ENCODE data around the gene MYO1E. TPM values are rescaled to one million over a fixed set of nuclear protein-coding genes. Genes with fewer than 3 reads are reported as not detected.
"Not testable (repeated sequence)": the region's sequence is repeated elsewhere in the genome, so short reads cannot be mapped to it uniquely, and the experiment has no call there.

The MYO1E gene
- total and polyA plus RNA-seq, 4 donors, result 28.7 to 46.1 (median 38.7) TPM

DNA sequence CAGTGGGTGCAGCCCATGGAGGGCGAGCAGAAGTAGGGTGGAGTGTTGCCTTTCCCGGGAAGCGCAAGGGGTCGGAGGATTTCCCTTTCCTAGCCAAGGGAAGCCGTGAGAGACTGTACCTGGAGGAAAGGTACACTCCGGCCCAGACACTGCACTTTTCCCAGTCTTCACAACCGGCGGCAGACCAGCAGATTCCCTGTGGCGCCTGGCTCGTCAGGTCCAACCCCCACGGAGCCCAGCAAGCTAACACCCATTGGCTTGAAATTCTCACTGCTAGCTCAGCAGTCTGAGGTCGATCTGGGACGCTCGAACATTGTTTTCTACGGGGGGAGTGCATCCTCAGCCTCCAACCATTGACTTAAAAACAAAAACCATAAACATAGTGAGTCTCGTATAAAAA lies 241.2 kb downstream of the MYO1E start:
- no peak for DNase-seq (ENCODE audit: low read depth in 4 of 6, low spot score in 6 of 6)
- H3K36me3 ChIP-seq (ENCODE audit: control insufficient read depth, insufficient read depth, low read length), result peaks cover 8% of the 10 kb centered on the region
- H3K9me3 ChIP-seq (ENCODE audit: control insufficient read depth, insufficient read depth, low read length), result peaks cover 2% of the 10 kb centered on the region
- WGBS (ENCODE audit: insufficient coverage), result 95% methylated on average over 14 of the region's 16 CpGs
- no peaks in the 10 kb centered on the region for H3K27me3 ChIP-seq (ENCODE audit: control insufficient read depth, insufficient read depth, low read length)
- no peak overlapping the region for H3K27ac ChIP-seq (ENCODE audit: low read depth, low read length)
- no peaks in the 10 kb centered on the region for H3K4me1 ChIP-seq (ENCODE audit: control insufficient read depth, insufficient read depth, low read length)
- H3K4me3 ChIP-seq (ENCODE audit: low read depth, low read length), result no peak overlapping the region

DNA sequence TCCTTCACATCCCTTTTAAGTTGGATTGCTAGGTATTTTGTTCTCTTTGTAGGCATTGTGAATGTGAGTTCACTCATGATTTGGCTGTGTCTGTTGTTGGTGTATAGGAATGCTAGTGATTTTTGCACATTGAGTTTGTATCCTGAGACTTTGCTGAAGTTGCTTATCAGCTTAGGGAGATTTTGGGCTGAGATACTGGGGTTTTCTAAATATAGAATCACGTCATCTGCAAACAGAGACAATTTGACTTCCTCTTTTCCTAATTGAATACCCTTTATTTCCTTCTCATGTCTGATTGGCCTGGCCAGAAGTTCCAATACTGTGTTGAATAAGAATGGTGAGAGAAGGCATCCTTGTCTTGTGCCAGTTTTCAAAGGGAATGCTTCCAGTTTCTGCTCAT lies 245.4 kb downstream of the MYO1E start:
- H3K27ac ChIP-seq (ENCODE audit: low read depth, low read length); DNase-seq (ENCODE audit: low read depth in 4 of 6, low spot score in 6 of 6); H3K4me1 ChIP-seq (ENCODE audit: control insufficient read depth, insufficient read depth, low read length); H3K4me3 ChIP-seq (ENCODE audit: low read depth, low read length); H3K27me3 ChIP-seq (ENCODE audit: control insufficient read depth, insufficient read depth, low read length); H3K9me3 ChIP-seq (ENCODE audit: control insufficient read depth, insufficient read depth, low read length): not testable (repeated sequence)
- peaks cover 10% of the 10 kb centered on the region for H3K36me3 ChIP-seq (ENCODE audit: control insufficient read depth, insufficient read depth, low read length)
- no CpG with 5 or more reads among the region's 1 CpG for WGBS (ENCODE audit: insufficient coverage)

DNA sequence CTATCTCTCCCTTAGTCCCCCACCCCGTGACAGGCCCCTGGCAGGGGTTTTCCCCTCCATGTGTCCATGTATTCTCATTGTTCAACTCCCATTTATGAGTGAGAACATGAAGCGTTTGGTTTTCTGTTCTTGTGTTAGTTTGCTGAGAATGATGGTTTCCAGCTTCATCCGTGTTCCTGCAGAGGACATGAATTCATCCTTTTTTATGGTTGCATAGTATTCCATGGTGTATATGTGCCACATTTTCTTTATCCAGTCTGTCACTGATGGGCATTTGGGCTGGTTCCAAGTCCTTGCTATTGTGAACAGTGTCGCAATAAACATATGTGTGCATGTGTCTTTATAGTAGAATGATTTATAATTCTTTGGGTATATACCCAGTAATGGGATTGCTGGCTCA lies 247.0 kb downstream of the MYO1E start:
- not testable (repeated sequence) for H3K27me3 ChIP-seq (ENCODE audit: control insufficient read depth, insufficient read depth, low read length); H3K36me3 ChIP-seq (ENCODE audit: control insufficient read depth, insufficient read depth, low read length); H3K4me1 ChIP-seq (ENCODE audit: control insufficient read depth, insufficient read depth, low read length); H3K4me3 ChIP-seq (ENCODE audit: low read depth, low read length); DNase-seq (ENCODE audit: low read depth in 4 of 6, low spot score in 6 of 6); H3K27ac ChIP-seq (ENCODE audit: low read depth, low read length); H3K9me3 ChIP-seq (ENCODE audit: control insufficient read depth, insufficient read depth, low read length)
- WGBS (ENCODE audit: insufficient coverage), result no CpG with 5 or more reads among the region's 4 CpGs

DNA sequence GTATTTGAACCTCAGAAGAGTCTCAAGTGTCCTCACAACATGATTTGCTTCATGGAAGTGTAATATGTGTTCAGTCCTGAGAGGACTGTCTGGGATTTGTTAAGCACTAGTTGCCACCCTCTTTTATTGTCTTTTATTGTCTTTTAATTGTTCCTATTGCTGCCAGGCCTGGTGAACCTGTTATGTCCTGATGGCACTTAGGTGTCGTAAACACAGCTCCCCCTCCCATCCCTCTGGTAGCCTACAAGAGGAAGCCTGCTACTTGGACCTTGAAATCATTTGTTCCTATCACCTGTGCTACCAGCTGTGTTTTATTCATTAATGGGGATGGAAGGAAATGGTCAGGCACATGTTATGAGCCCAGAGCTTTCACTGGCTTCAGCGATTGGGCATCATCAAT lies 248.4 kb downstream of the MYO1E start:
- H3K36me3 ChIP-seq (ENCODE audit: control insufficient read depth, insufficient read depth, low read length), result peaks cover 2% of the 10 kb centered on the region
- no peak for DNase-seq (ENCODE audit: low read depth in 4 of 6, low spot score in 6 of 6)
- no peaks in the 10 kb centered on the region for H3K27me3 ChIP-seq (ENCODE audit: control insufficient read depth, insufficient read depth, low read length)
- WGBS (ENCODE audit: insufficient coverage), result 85% methylated on average over 1 of the region's 2 CpGs
- no peaks in the 10 kb centered on the region for H3K4me1 ChIP-seq (ENCODE audit: control insufficient read depth, insufficient read depth, low read length)
- no peaks in the 10 kb centered on the region for H3K9me3 ChIP-seq (ENCODE audit: control insufficient read depth, insufficient read depth, low read length)
- no peak overlapping the region for H3K4me3 ChIP-seq (ENCODE audit: low read depth, low read length)
- H3K27ac ChIP-seq (ENCODE audit: low read depth, low read length), result no peak overlapping the region

DNA sequence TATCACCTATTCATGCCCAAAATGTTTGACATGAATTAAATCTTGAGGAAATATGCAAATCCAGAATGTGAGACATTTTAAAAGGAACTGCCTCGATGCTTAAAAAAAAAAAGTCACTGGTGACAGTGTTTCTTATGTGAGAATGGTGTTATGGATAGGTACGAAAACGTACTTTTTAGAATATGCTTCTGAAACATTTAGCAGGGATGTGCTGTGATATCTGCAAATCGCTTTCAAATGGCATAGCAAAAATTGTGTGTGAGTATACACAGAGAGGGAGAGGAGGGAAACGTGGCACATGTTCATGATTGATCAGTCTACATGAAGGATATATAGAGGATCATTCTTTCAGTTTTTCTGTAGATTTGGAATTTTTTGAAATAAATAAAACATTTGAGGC lies 251.7 kb downstream of the MYO1E start:
- Histone ChIP-seq H3K36me3 (ENCODE audit: control insufficient read depth, insufficient read depth, low read length) (peaks cover 11% of the 10 kb centered on the region), H3K9me3 (ENCODE audit: control insufficient read depth, insufficient read depth, low read length) (no peaks in the 10 kb centered on the region), H3K27me3 (ENCODE audit: control insufficient read depth, insufficient read depth, low read length) (no peaks in the 10 kb centered on the region), H3K4me1 (ENCODE audit: control insufficient read depth, insufficient read depth, low read length) (no peaks in the 10 kb centered on the region), H3K27ac (ENCODE audit: low read depth, low read length) (no peak overlapping the region), H3K4me3 (ENCODE audit: low read depth, low read length) (no peak overlapping the region)
- WGBS (ENCODE audit: insufficient coverage), result 93% methylated on average over 5 of the region's 5 CpGs
- peak in 1 of 6 donors; percentile 4 for DNase-seq (ENCODE audit: low read depth in 4 of 6, low spot score in 6 of 6)

DNA sequence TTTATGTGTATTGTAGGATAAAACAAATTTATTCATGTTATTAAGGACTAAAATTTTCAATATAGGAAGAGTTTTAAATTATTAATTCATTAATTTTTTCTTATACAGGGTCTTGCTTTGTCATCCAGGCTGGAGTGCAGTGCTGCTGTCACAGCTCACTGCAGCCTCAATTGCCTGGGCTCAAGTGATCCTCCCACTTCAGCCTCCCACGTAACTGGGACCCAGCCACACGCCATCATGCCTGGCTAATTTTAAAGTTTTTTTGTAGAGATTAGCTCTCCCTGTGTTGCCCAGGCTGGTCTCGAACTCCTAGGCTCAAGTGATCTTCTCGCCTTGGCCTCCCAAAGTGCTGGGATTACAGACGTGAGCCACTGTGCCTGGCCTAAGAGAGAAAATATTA lies 253.0 kb downstream of the MYO1E start:
- Histone ChIP-seq H3K9me3 (ENCODE audit: control insufficient read depth, insufficient read depth, low read length) (no peaks in the 10 kb centered on the region), H3K4me1 (ENCODE audit: control insufficient read depth, insufficient read depth, low read length) (no peaks in the 10 kb centered on the region), H3K36me3 (ENCODE audit: control insufficient read depth, insufficient read depth, low read length) (peaks cover 11% of the 10 kb centered on the region), H3K27me3 (ENCODE audit: control insufficient read depth, insufficient read depth, low read length) (no peaks in the 10 kb centered on the region), H3K4me3 (ENCODE audit: low read depth, low read length) (no peak overlapping the region), H3K27ac (ENCODE audit: low read depth, low read length) (no peak overlapping the region)
- no CpG with 5 or more reads among the region's 5 CpGs for WGBS (ENCODE audit: insufficient coverage)
- DNase-seq (ENCODE audit: low read depth in 4 of 6, low spot score in 6 of 6), result no peak

DNA sequence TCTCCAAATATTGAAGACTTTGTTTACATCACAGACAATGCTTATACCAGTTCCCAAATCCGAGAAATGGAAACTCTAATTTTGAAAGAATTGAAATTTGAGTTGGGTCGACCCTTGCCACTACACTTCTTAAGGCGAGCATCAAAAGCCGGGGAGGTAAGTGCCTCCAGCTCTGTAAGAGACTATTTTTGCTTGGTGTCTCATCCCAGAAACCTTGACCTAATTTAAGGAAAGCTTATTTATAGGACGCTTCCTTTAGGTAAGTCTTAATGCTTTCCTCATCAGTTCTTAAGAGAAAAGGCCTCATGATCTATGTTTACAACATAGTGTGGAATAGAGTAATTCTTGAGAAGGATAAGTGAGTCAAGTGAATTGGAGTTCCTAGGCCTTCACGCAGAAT lies 255.9 kb downstream of the MYO1E start:
- no peaks in the 10 kb centered on the region for H3K27me3 ChIP-seq (ENCODE audit: control insufficient read depth, insufficient read depth, low read length)
- no peak overlapping the region for H3K27ac ChIP-seq (ENCODE audit: low read depth, low read length)
- H3K9me3 ChIP-seq (ENCODE audit: control insufficient read depth, insufficient read depth, low read length), result no peaks in the 10 kb centered on the region
- peaks cover 13% of the 10 kb centered on the region for H3K36me3 ChIP-seq (ENCODE audit: control insufficient read depth, insufficient read depth, low read length)
- no peak overlapping the region for H3K4me3 ChIP-seq (ENCODE audit: low read depth, low read length)
- no peaks in the 10 kb centered on the region for H3K4me1 ChIP-seq (ENCODE audit: control insufficient read depth, insufficient read depth, low read length)
- no peak for DNase-seq (ENCODE audit: low read depth in 4 of 6, low spot score in 6 of 6)
- 100% methylated on average over 3 of the region's 6 CpGs for WGBS (ENCODE audit: insufficient coverage)

DNA sequence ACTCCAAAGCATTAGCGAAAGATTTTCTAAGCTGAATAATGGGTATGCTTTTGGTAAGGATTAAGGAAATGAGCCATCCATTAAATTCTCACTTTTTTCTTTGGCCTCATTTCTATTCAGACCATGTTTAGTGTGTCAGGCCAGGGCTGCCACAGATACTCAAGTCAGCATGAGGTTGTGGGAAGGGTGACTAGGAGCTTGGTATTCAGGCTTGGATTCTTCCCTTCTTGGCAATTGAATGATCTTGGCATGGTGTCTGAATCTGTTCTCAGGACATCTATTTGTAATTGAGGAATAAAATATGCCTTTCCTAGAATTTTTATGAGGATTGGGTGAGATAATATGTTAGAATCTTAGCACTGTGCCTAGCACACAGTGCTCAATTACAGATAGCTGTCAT lies 256.5 kb downstream of the MYO1E start:
- Histone ChIP-seq H3K9me3 (ENCODE audit: control insufficient read depth, insufficient read depth, low read length) (no peaks in the 10 kb centered on the region), H3K4me3 (ENCODE audit: low read depth, low read length) (no peak overlapping the region), H3K27ac (ENCODE audit: low read depth, low read length) (no peak overlapping the region), H3K27me3 (ENCODE audit: control insufficient read depth, insufficient read depth, low read length) (no peaks in the 10 kb centered on the region), H3K36me3 (ENCODE audit: control insufficient read depth, insufficient read depth, low read length) (peaks cover 13% of the 10 kb centered on the region), H3K4me1 (ENCODE audit: control insufficient read depth, insufficient read depth, low read length) (no peaks in the 10 kb centered on the region)
- DNase-seq (ENCODE audit: low read depth in 4 of 6, low spot score in 6 of 6), result peak in 1 of 6 donors; percentile 28
- WGBS (ENCODE audit: insufficient coverage), result no CpG with 5 or more reads among the region's 1 CpG

DNA sequence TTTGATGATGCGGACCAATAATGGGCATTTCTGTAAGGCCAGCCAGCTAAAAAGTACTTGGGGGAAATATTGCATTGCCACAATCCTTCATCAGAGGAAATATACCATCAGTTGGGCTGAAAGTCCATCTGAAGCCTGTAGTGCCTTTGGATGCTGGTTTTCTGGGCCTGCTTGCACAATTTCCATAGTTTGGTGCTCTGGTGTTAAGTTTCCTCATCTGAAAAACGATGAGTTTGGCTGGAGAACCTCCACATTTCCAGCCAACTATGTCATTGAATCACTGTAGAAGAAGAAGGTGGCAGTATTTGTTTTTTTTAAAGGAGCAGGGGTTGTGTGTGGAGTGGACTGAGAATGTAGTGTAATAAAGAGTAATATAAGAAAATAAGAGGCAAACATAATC lies 257.6 kb downstream of the MYO1E start:
- H3K4me3 ChIP-seq (ENCODE audit: low read depth, low read length), result no peak overlapping the region
- H3K27me3 ChIP-seq (ENCODE audit: control insufficient read depth, insufficient read depth, low read length), result no peaks in the 10 kb centered on the region
- H3K36me3 ChIP-seq (ENCODE audit: control insufficient read depth, insufficient read depth, low read length), result peaks cover 13% of the 10 kb centered on the region
- no peaks in the 10 kb centered on the region for H3K9me3 ChIP-seq (ENCODE audit: control insufficient read depth, insufficient read depth, low read length)
- H3K4me1 ChIP-seq (ENCODE audit: control insufficient read depth, insufficient read depth, low read length), result no peaks in the 10 kb centered on the region
- H3K27ac ChIP-seq (ENCODE audit: low read depth, low read length), result no peak overlapping the region
- no peak for DNase-seq (ENCODE audit: low read depth in 4 of 6, low spot score in 6 of 6)
- no CpG with 5 or more reads among the region's 2 CpGs for WGBS (ENCODE audit: insufficient coverage)

DNA sequence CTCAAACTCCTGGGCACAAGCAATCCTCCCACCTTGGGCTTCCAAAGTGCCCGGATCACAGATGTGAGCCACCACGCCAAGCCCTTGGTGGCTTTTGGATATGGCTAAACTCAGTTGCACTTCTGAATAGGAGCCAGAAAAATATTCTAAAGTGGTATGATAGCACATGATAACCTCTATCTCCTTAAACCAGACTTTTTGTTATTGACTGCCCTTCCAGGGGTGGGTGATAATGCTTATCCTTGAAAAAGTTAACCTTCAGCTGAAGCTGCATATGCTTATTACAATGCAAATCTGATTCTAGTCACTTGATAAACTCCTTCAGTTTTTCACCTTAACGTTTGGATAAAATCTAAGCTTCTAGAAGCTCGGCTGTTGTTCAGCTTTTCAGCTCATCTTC lies 261.4 kb downstream of the MYO1E start:
- Histone ChIP-seq H3K4me3 (ENCODE audit: low read depth, low read length) (no peak overlapping the region), H3K4me1 (ENCODE audit: control insufficient read depth, insufficient read depth, low read length) (no peaks in the 10 kb centered on the region), H3K27ac (ENCODE audit: low read depth, low read length) (no peak overlapping the region), H3K36me3 (ENCODE audit: control insufficient read depth, insufficient read depth, low read length) (peaks cover 4% of the 10 kb centered on the region), H3K9me3 (ENCODE audit: control insufficient read depth, insufficient read depth, low read length) (no peaks in the 10 kb centered on the region), H3K27me3 (ENCODE audit: control insufficient read depth, insufficient read depth, low read length) (no peaks in the 10 kb centered on the region)
- DNase-seq (ENCODE audit: low read depth in 4 of 6, low spot score in 6 of 6), result no peak
- 96% methylated on average over 2 of the region's 4 CpGs for WGBS (ENCODE audit: insufficient coverage)
